Panc1 (cell line): ENCODE data around the gene DBP. TPM values are rescaled to one million over a fixed set of nuclear protein-coding genes. Genes with fewer than 3 reads are reported as not detected.
A peak's percentile ranks its signal among the peaks of the same experiment; 100 is the strongest.
"Not testable (repeated sequence)": the region's sequence is repeated elsewhere in the genome, so short reads cannot be mapped to it uniquely, and the experiment has no call there.

ENCODE experiments used
- ATAC-seq: fragments of 200-7000 bp; cut with Tn5 transposase; 2 replicates; pipeline ENCODE4 v1.9.1; 2020; ENCODE audit warnings: mild to moderate bottlenecking, moderate library complexity
- BruUV-seq: library from RNA; stranded (reverse); fragments of 400-500 nt; replicated peaks from 2 replicates; lab custom pipeline; 2021; lab: Mats Ljungman, UMichigan
- CTCF ChIA-PET: fragments of 300-600 bp; sonication (Branson Sonifier 250); formaldehyde crosslinking; loops from one replicate; lab custom pipeline; 2022; ENCODE audit warnings: antibody characterized with exemption; lab: Charles Lee
- POLR2A ChIA-PET: fragments of 300-600 bp; sonication (Branson Sonifier 250); formaldehyde crosslinking; loops from one replicate; lab custom pipeline; 2022; ENCODE audit warnings: antibody characterized with exemption; lab: Charles Lee
- DNase-seq: peaks from one replicate; pipeline ENCODE4 v3.0.0-alpha.2; 2010; ENCODE audit warnings: low read depth, low spot score
- H3K27ac ChIP-seq: 2 replicates; pipeline ENCODE4 v1.5.1; 2011; ENCODE audit warnings: mild to moderate bottlenecking, low read length, inconsistent platforms
- H3K27me3 ChIP-seq: fragments of 200-500 bp; sonication (Bioruptor generic); 2 replicates; pipeline ENCODE4 v1.6.0; 2014; ENCODE audit warnings: low read length, inconsistent platforms; ENCODE audit not compliant: control insufficient read depth, insufficient read depth
- H3K36me3 ChIP-seq: fragments of 200-500 bp; sonication (Bioruptor generic); 2 replicates; pipeline ENCODE4 v1.5.1; 2014; ENCODE audit warnings: inconsistent platforms, mild to moderate bottlenecking, low read length, moderate library complexity; ENCODE audit not compliant: control insufficient read depth, insufficient read depth
- H3K4me1 ChIP-seq: 2 replicates; pipeline ENCODE4 v1.5.1; 2011; ENCODE audit warnings: inconsistent platforms, mild to moderate bottlenecking, low read length, moderate library complexity; ENCODE audit not compliant: control insufficient read depth, insufficient read depth
- H3K4me3 ChIP-seq, 2 experiments: 2 replicates each; pipeline ENCODE4 v1.5.1; 2011 to 2012; ENCODE audit warnings: low read depth in 2 of 2, low read length in 2 of 2, mild to moderate bottlenecking in 2 of 2, inconsistent platforms in 1 of 2, moderate library complexity in 1 of 2
- H3K9me3 ChIP-seq: fragments of 200-500 bp; sonication (Bioruptor generic); 2 replicates; pipeline ENCODE4 v1.5.1; 2014; ENCODE audit warnings: low read depth, mild to moderate bottlenecking, inconsistent platforms, low read length, moderate library complexity; ENCODE audit not compliant: control insufficient read depth, insufficient read depth
- CTCF ChIP-seq: fragments of 450-650 bp; IDR thresholded peaks from 2 replicates; pipeline ENCODE4 v1.5.1; 2017; ENCODE audit warnings: mild to moderate bottlenecking
- POLR2AphosphoS5 ChIP-seq: IDR thresholded peaks from 2 replicates; pipeline ENCODE4 v1.6.1; 2012; ENCODE audit warnings: mild to moderate bottlenecking, low read depth, low read length, moderate library complexity
- SIN3A ChIP-seq: IDR thresholded peaks from 2 replicates; pipeline ENCODE4 v1.6.1; 2012; ENCODE audit warnings: low read depth, mild to moderate bottlenecking, low read length, moderate library complexity, borderline replicate concordance; ENCODE audit not compliant: insufficient read depth
- TCF7L2 ChIP-seq: IDR thresholded peaks from 2 replicates; pipeline ENCODE4 v1.6.1; 2011; ENCODE audit warnings: mild to moderate bottlenecking, low read depth, low read length, inconsistent platforms
- in situ Hi-C: cut with HindIII; loops from 2 replicates; pipeline ENCODE4 v1.10.0; 2016; ENCODE audit warnings: low sequenced_read_pairs, low pct_unique_long_range_greater_than_20kb
- intact Hi-C: fragments of 100-400 bp; cut with micrococcal nuclease; formaldehyde crosslinking; loops from one replicate; pipeline ENCODE4 v1.10.0; 2022; ENCODE audit not compliant: unreplicated experiment
- total RNA-seq: library from RNA; stranded (reverse); gene quantifications from one replicate; pipeline ENCODE4 v1.2.1, GENCODE V29; 2021; ENCODE audit not compliant: unreplicated experiment
- TF ChIP-seq, protein P1 (sequence below), 2 experiments: IDR thresholded peaks; 2 replicates each; pipeline ENCODE4 v1.6.1; 2011 to 2012; ENCODE audit warnings: low read depth in 2 of 2, control low read depth in 1 of 2, low read length in 1 of 2, mild to moderate bottlenecking in 1 of 2, moderate library complexity in 1 of 2; ENCODE audit not compliant: insufficient read depth in 1 of 2

The DBP gene
- total RNA-seq, 1 experiment from 2014 or later = 7.4 TPM

DNA sequence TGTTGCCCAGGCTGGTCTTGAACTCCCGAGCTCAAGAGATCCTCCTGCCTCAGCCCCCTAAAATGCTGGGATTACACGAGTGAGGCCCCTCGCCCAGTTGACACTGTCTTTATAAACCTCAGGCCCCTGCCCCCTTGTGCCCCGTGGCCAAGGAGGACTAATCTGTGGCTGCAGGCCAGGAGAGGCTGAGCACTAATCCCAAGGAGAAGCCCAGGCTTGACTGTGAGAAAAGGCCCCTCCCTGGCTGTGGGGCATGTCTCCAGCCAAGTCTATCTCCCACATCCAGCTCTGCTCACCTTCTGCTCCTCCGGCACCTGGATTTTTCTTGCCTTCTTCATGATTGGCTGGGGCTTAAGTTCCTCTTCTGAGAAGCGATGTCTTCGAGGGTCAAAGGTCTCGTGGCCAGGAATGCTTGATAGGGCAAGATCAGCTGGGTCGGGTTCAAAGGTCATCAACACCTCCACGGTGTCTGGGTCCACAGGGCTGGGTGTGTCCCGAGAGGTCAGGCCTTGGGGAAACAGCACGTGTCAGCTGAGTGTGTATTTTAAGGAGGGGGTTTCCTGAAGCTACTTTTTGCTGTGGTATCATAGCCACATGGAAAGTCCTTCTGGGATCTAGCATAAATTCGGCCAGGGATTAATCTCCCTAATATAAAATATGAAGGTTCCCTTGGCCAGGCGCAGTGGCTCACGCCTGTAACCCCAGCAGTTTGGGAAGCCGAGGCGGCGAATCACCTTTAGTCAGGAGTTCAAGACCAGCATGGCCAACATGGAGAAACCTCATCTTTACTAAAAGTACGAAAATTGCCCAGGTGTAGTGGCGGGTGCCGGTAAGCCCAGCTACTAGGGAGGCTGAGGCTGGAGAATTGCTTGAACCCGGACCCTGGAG, 3.8 kb downstream of the DBP start:
- ATAC-seq (no peak), DNase-seq (no peak)
- H3K4me1 ChIP-seq = peaks cover 25% of the 10 kb centered on the region
- POLR2A ChIA-PET = interaction anchor here (0.6 kb wide), 1 partner anchor 253 kb away, joined by 5 read pairs; no protein-coding TSS in a partner anchor
- CTCF ChIA-PET = no interaction called here
- intact Hi-C loops (no loop called here), in situ Hi-C loops (no loop called here)
- no peaks in the 10 kb centered on the region for H3K9me3 ChIP-seq
- H3K36me3 ChIP-seq = no peaks in the 10 kb centered on the region; the same call in 1 of the 2 replicates
- TF ChIP-seq SIN3A = no peak
- no peak for TF ChIP-seq POLR2AphosphoS5
- TF ChIP-seq, protein P1, sequence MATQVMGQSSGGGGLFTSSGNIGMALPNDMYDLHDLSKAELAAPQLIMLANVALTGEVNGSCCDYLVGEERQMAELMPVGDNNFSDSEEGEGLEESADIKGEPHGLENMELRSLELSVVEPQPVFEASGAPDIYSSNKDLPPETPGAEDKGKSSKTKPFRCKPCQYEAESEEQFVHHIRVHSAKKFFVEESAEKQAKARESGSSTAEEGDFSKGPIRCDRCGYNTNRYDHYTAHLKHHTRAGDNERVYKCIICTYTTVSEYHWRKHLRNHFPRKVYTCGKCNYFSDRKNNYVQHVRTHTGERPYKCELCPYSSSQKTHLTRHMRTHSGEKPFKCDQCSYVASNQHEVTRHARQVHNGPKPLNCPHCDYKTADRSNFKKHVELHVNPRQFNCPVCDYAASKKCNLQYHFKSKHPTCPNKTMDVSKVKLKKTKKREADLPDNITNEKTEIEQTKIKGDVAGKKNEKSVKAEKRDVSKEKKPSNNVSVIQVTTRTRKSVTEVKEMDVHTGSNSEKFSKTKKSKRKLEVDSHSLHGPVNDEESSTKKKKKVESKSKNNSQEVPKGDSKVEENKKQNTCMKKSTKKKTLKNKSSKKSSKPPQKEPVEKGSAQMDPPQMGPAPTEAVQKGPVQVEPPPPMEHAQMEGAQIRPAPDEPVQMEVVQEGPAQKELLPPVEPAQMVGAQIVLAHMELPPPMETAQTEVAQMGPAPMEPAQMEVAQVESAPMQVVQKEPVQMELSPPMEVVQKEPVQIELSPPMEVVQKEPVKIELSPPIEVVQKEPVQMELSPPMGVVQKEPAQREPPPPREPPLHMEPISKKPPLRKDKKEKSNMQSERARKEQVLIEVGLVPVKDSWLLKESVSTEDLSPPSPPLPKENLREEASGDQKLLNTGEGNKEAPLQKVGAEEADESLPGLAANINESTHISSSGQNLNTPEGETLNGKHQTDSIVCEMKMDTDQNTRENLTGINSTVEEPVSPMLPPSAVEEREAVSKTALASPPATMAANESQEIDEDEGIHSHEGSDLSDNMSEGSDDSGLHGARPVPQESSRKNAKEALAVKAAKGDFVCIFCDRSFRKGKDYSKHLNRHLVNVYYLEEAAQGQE (IDR thresholded peaks at IDR 0.05; ENCODE audit: insufficient read depth in 1 of 2, low read depth in 2 of 2, low read length in 1 of 2) = no peak
- no peak for TF ChIP-seq TCF7L2
- no peak for TF ChIP-seq CTCF
- no TSS peak for BruUV-seq
- H3K4me3 ChIP-seq = peak overlapping the region in 1 of 2 experiments; percentile 10; a peak in 2 of 4 replicates
- H3K27me3 ChIP-seq = no peaks in the 10 kb centered on the region
- peak overlapping the region; percentile 96 for H3K27ac ChIP-seq

DNA sequence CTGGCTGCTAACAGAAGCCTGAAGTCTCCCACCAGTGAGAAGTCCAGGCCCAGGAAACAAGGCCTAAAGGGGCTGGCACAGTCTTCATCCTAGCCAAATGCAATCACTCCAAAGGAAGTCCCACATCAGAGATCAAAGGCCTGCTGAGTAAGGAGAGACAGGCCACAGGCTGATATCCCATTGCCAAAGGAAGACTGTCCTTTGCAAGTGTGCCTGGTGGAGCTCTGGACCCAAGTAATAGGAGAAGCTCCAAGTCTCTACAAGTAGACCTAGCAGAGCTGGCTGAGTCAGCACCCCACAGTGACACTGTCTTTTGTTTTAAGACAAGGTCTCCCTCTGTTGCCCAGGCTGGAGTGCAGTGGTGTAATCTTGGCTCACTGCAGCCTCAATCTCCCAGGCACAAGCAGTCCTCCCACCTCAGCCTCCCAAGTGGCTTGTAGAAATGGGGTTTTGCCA, 4.5 kb downstream of the DBP start:
- TF ChIP-seq SIN3A (no peak), TCF7L2 (peak; percentile 56; the same call in 1 of the 2 replicates)
- Histone ChIP-seq H3K36me3 (no peaks in the 10 kb centered on the region; the same call in 1 of the 2 replicates), H3K27ac (peak overlapping the region; percentile 96; the same call in 1 of the 2 replicates), H3K27me3 (no peaks in the 10 kb centered on the region), H3K9me3 (no peaks in the 10 kb centered on the region), H3K4me1 (peaks cover 23% of the 10 kb centered on the region), H3K4me3 (no peak overlapping the region)
- BruUV-seq = no TSS peak
- in situ Hi-C loops = no loop called here
- ATAC-seq (no peak), DNase-seq (no peak)
- intact Hi-C loops = no loop called here
- POLR2A ChIA-PET = interaction anchor here (0.6 kb wide), 1 partner anchor 254 kb away, joined by 5 read pairs; no protein-coding TSS in a partner anchor
- CTCF ChIA-PET = no interaction called here

- peaks cover 23% of the 10 kb centered on the region for H3K4me1 ChIP-seq
- DNase-seq, H3K9me3 ChIP-seq, H3K27me3 ChIP-seq, intact Hi-C loops, CTCF ChIA-PET, BruUV-seq, in situ Hi-C loops, H3K4me3 ChIP-seq, H3K27ac ChIP-seq, H3K36me3 ChIP-seq, ATAC-seq: not testable (repeated sequence)
- POLR2A ChIA-PET = interaction anchor here (0.6 kb wide), 1 partner anchor 254 kb away, joined by 5 read pairs; no protein-coding TSS in a partner anchor
Observed at GRCh38 chr19:48632286-48632685, 4.9 kb downstream of the DBP start.
